ENCODE data around the gene HSPA12A.

HSPA12A gene

GRCh38 chr10:116631871-116632295 is 110.5 kb downstream of the HSPA12A start:
- H3K36me3 Mint-ChIP-seq: no peaks in the 10 kb centered on the region
- H3K4me3 Mint-ChIP-seq: no peak overlapping the region
- peaks cover 7% of the 10 kb centered on the region for H3K27me3 Mint-ChIP-seq
- H3K27ac Mint-ChIP-seq: no peak overlapping the region
- no peaks in the 10 kb centered on the region for H3K9me3 Mint-ChIP-seq
- no peaks in the 10 kb centered on the region for H3K4me1 Mint-ChIP-seq

- H3K36me3 Mint-ChIP-seq: no peaks in the 10 kb centered on the region
- H3K4me1 Mint-ChIP-seq: no peaks in the 10 kb centered on the region
- H3K4me3 Mint-ChIP-seq: no peak overlapping the region
- no peak overlapping the region for H3K27ac Mint-ChIP-seq
- H3K27me3 Mint-ChIP-seq: peaks cover 13% of the 10 kb centered on the region
- no peaks in the 10 kb centered on the region for H3K9me3 Mint-ChIP-seq
Measured at GRCh38 chr10:116630020-116630419, 112.3 kb downstream of the HSPA12A start.

GRCh38 chr10:116629340-116629739 is 113.0 kb downstream of the HSPA12A start:
- Mint-ChIP-seq H3K9me3 (no peaks in the 10 kb centered on the region), H3K36me3 (no peaks in the 10 kb centered on the region), H3K4me3 (no peak overlapping the region), H3K4me1 (no peaks in the 10 kb centered on the region), H3K27ac (no peak overlapping the region), H3K27me3 (peaks cover 13% of the 10 kb centered on the region)

- Mint-ChIP-seq H3K36me3 (no peaks in the 10 kb centered on the region), H3K27me3 (peaks cover 15% of the 10 kb centered on the region), H3K27ac (no peak overlapping the region), H3K4me3 (no peak overlapping the region), H3K9me3 (no peaks in the 10 kb centered on the region), H3K4me1 (no peaks in the 10 kb centered on the region)
Measured at GRCh38 chr10:116627386-116627933, 114.9 kb downstream of the HSPA12A start.

- no peak overlapping the region for H3K27ac Mint-ChIP-seq
Measured at GRCh38 chr10:116626815-116627214, 115.6 kb downstream of the HSPA12A start.

GRCh38 chr10:116625845-116626244 is 116.5 kb downstream of the HSPA12A start:
- H3K27ac Mint-ChIP-seq: no peak overlapping the region
- H3K9me3 Mint-ChIP-seq: no peaks in the 10 kb centered on the region
- H3K4me3 Mint-ChIP-seq: no peak overlapping the region
- no peaks in the 10 kb centered on the region for H3K4me1 Mint-ChIP-seq
- H3K27me3 Mint-ChIP-seq: peaks cover 15% of the 10 kb centered on the region
- no peaks in the 10 kb centered on the region for H3K36me3 Mint-ChIP-seq

More at GRCh38 chr10:116626815-116627214, 115.6 kb downstream of the HSPA12A start:
- H3K4me3 Mint-ChIP-seq: no peak overlapping the region
- no peaks in the 10 kb centered on the region for H3K9me3 Mint-ChIP-seq
- peaks cover 15% of the 10 kb centered on the region for H3K27me3 Mint-ChIP-seq
- H3K36me3 Mint-ChIP-seq: no peaks in the 10 kb centered on the region
- H3K4me1 Mint-ChIP-seq: no peaks in the 10 kb centered on the region

- Mint-ChIP-seq H3K4me1 (no peaks in the 10 kb centered on the region), H3K36me3 (no peaks in the 10 kb centered on the region), H3K27ac (no peak overlapping the region), H3K9me3 (no peaks in the 10 kb centered on the region), H3K27me3 (peaks cover 10% of the 10 kb centered on the region), H3K4me3 (no peak overlapping the region)
Measured at GRCh38 chr10:116621934-116622655, 120.3 kb downstream of the HSPA12A start.

GRCh38 chr10:116621476-116621875 is 120.9 kb downstream of the HSPA12A start:
- H3K36me3 Mint-ChIP-seq: no peaks in the 10 kb centered on the region
- H3K27me3 Mint-ChIP-seq: peaks cover 6% of the 10 kb centered on the region
- no peak overlapping the region for H3K4me3 Mint-ChIP-seq
- H3K27ac Mint-ChIP-seq: no peak overlapping the region
- H3K9me3 Mint-ChIP-seq: no peaks in the 10 kb centered on the region
- H3K4me1 Mint-ChIP-seq: no peaks in the 10 kb centered on the region
